GM19328 (cell line): ENCODE results near the gene GORAB.

Experiments
- ATAC-seq: cut with Tn5 transposase; IDR thresholded peaks from one replicate; pipeline ENCODE4 v1.9.1; 2021; ENCODE audit warnings: mild to moderate bottlenecking, moderate library complexity; ENCODE audit not compliant: unreplicated experiment

GORAB gene

DNA sequence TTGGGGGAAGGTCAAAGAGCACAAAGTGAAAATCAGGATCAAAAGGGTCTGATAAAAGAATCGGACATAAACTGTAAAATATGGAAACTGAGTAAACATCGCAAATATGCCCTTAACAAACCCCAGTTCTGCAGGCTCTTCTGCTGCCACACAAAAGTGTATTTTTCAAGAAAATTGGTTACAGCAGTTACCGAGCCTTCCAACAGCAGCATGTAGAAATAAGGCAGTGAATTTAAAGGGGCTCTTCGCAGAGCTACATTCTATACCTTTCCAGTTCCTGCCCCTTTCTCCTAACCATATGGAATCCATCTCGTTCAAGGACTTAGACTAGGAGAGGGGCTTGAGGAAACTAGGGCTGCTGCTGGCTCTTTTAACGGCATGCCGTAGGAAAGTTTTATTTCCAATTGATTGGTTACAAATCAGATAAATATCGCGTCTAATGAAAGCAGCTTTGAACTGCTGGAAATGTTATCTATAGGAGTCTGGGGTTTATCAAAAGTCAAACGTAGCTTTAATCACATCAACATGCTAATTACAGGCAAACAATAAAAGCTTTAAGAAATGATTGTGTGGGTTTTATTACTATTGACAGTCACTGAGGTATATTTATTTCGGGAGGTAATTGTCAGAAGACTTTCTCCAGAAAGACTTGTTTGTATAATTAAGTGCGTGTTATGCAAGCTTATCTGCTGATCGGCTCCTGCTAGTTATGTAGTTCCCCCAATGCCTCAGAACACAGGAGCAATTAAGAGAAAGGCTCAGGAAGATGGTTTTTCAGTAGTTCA is 59.1 kb downstream of the GORAB start:
- ATAC-seq, result no peak

GRCh38 chr1:170592591-170593111 is 60.7 kb downstream of the GORAB start:
- no peak for ATAC-seq

GRCh38 chr1:170593173-170594011 is 61.4 kb downstream of the GORAB start:
- no peak for ATAC-seq

DNA sequence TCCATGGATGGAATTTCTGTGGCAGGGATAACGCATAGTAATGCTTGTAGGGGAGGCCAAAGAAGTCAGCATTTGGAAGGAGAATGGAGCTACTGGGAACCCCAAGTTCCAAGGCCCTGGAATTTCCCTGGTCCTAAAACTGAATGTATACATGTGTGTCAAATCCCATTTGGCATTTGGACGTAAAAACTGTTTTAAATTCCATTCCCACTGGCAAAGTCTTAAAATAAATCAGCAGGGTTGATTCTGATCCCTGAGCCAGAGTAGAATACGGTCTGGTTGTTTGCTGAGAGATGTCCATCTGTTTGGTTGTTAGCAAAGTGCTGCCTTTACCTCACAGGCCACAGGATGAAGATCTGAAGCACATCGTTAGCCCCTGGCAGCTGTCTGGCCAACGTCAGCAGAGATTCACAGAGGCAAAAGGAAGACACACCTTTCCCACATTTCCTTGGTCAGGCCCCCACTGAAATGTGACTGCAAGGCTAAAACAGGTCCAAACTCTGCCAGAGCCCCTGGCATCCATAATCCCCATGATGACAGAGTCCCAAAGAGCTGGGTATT is 62.2 kb downstream of the GORAB start:
- ATAC-seq, result no peak

DNA sequence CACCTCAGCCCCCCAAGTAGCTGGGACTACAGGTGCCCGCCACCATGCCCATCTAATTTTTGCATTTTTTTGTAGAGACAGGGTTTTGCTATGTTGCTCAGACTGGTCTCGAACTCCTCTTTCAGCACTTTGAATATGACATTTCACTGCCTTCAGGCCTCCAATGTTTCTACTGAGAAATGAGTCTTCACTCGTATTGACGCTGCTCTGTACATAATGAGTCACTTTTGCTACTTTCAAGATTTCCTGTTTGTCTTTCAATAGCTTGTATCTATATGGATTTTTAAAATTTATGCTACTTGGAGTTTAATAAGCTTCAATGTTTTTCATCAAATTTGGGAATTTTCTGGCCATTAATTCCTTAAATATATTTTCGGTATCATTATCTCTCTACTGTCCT is 64.7 kb downstream of the GORAB start:
- ATAC-seq, result no peak

GRCh38 chr1:170598618-170599017 is 66.7 kb downstream of the GORAB start:
- ATAC-seq, result no peak

GRCh38 chr1:170599033-170599432 is 67.1 kb downstream of the GORAB start:
- ATAC-seq, result no peak

- ATAC-seq, result no peak
Measured at GRCh38 chr1:170601866-170602265, 69.9 kb downstream of the GORAB start.
